Measurements from ENCODE around the gene TRPM3.
"Not testable (repeated sequence)": the region's sequence is repeated elsewhere in the genome, so short reads cannot be mapped to it uniquely, and the experiment has no call there.

DNA sequence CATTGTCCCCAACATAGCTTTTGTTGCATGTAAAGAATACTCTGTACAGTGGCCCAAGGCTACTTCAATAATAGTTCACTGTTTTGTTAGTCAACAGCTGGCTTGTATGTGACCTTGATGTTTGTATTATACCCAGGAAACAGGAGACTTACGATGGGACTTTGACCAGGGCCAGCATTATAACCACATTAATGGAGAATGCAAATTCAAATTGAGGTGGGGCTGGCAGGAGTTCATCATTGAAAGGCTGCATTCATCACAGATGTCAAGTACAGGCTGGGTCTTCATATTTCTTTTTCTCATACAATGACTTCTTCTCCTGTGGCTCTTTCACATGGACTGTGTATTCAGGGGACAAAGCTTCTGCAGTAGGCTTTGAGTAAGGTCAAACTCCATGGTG, 396.6 kb downstream of the TRPM3 start:
- TF ChIP-seq, protein P1, sequence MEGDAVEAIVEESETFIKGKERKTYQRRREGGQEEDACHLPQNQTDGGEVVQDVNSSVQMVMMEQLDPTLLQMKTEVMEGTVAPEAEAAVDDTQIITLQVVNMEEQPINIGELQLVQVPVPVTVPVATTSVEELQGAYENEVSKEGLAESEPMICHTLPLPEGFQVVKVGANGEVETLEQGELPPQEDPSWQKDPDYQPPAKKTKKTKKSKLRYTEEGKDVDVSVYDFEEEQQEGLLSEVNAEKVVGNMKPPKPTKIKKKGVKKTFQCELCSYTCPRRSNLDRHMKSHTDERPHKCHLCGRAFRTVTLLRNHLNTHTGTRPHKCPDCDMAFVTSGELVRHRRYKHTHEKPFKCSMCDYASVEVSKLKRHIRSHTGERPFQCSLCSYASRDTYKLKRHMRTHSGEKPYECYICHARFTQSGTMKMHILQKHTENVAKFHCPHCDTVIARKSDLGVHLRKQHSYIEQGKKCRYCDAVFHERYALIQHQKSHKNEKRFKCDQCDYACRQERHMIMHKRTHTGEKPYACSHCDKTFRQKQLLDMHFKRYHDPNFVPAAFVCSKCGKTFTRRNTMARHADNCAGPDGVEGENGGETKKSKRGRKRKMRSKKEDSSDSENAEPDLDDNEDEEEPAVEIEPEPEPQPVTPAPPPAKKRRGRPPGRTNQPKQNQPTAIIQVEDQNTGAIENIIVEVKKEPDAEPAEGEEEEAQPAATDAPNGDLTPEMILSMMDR (IDR thresholded peaks at IDR 0.05): not testable (repeated sequence)
- not testable (repeated sequence) for TF ChIP-seq POLR2A (IDR thresholded peaks at IDR 0.05)

All from esophagus squamous epithelium (tissue), 4 donors.